ENCODE measurements around the gene RBM20. TPM values are rescaled to one million over a fixed set of nuclear protein-coding genes. Genes with fewer than 3 reads are reported as not detected.

RBM20 gene
- total and polyA plus RNA-seq, 2 of the 4 experiments (the other 2 are of a cell fraction): under 0.01 to 0.15 TPM

GRCh38 chr10:110836706-110837105 is 192.6 kb downstream of the RBM20 start:
- no peaks in the 10 kb centered on the region for H3K79me1 ChIP-seq (ENCODE audit: low read depth in 1 of 2, low read length in 2 of 2)
- H3K27ac ChIP-seq (ENCODE audit: insufficient read depth, low read length): no peak overlapping the region
- no peak overlapping the region for H4K5ac ChIP-seq (ENCODE audit: low read depth, low read length)
- no peak overlapping the region for H3K4me2 ChIP-seq (ENCODE audit: low read depth, low read length)
- no peak overlapping the region for H2BK120ac ChIP-seq (ENCODE audit: low read depth, low read length)
- no peak overlapping the region for H2BK5ac ChIP-seq (ENCODE audit: low read depth, low read length, poor library complexity, severe bottlenecking)
- H4K91ac ChIP-seq (ENCODE audit: insufficient read depth, low read depth, low read length): no peak overlapping the region
- H3K4ac ChIP-seq (ENCODE audit: low read depth, low read length): no peak overlapping the region
- dilution Hi-C loops (cut with HindIII; ENCODE audit: low sequenced_read_pairs, unreplicated experiment): no loop called here
- CTCF ChIA-PET: interaction anchor here (0.8 to 1.0 kb wide), 2 partner anchors 11 to 165 kb away, joined by 3 read pairs; no protein-coding TSS in a partner anchor
- H3K27me3 ChIP-seq (ENCODE audit: control insufficient read depth, insufficient read depth, low read length): peaks cover 4% of the 10 kb centered on the region; the same call in 1 of the 2 replicates
- TF ChIP-seq MAFK (IDR thresholded peaks at IDR 0.05; ENCODE audit: low read depth, low read length): no peak
- no peak for TF ChIP-seq CEBPB (IDR thresholded peaks at IDR 0.05; ENCODE audit: low read depth, low read length)
- TF ChIP-seq, protein P1, sequence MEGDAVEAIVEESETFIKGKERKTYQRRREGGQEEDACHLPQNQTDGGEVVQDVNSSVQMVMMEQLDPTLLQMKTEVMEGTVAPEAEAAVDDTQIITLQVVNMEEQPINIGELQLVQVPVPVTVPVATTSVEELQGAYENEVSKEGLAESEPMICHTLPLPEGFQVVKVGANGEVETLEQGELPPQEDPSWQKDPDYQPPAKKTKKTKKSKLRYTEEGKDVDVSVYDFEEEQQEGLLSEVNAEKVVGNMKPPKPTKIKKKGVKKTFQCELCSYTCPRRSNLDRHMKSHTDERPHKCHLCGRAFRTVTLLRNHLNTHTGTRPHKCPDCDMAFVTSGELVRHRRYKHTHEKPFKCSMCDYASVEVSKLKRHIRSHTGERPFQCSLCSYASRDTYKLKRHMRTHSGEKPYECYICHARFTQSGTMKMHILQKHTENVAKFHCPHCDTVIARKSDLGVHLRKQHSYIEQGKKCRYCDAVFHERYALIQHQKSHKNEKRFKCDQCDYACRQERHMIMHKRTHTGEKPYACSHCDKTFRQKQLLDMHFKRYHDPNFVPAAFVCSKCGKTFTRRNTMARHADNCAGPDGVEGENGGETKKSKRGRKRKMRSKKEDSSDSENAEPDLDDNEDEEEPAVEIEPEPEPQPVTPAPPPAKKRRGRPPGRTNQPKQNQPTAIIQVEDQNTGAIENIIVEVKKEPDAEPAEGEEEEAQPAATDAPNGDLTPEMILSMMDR (conservative IDR thresholded peaks at IDR 0.05; ENCODE audit: low read depth, low read length): no peak
- no peak for TF ChIP-seq RFX5 (IDR thresholded peaks at IDR 0.05; ENCODE audit: low read depth, low read length)
- TF ChIP-seq RCOR1 (IDR thresholded peaks at IDR 0.05; ENCODE audit: insufficient replicate concordance, low read length): no peak
- TF ChIP-seq, protein P2, sequence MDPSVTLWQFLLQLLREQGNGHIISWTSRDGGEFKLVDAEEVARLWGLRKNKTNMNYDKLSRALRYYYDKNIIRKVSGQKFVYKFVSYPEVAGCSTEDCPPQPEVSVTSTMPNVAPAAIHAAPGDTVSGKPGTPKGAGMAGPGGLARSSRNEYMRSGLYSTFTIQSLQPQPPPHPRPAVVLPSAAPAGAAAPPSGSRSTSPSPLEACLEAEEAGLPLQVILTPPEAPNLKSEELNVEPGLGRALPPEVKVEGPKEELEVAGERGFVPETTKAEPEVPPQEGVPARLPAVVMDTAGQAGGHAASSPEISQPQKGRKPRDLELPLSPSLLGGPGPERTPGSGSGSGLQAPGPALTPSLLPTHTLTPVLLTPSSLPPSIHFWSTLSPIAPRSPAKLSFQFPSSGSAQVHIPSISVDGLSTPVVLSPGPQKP (IDR thresholded peaks at IDR 0.05; ENCODE audit: borderline replicate concordance, low read depth, low read length): no peak
- TF ChIP-seq CHD1 (IDR thresholded peaks at IDR 0.05; ENCODE audit: low read depth, low read length): no peak
- no peak for TF ChIP-seq NFE2L2 (IDR thresholded peaks at IDR 0.05; ENCODE audit: low read depth, low read length)
- no peak for TF ChIP-seq BHLHE40 (IDR thresholded peaks at IDR 0.05; ENCODE audit: low read depth, low read length)
- TF ChIP-seq POLR2A (IDR thresholded peaks at IDR 0.05; ENCODE audit: low read depth, low read length): no peak
- TF ChIP-seq, protein P3, sequence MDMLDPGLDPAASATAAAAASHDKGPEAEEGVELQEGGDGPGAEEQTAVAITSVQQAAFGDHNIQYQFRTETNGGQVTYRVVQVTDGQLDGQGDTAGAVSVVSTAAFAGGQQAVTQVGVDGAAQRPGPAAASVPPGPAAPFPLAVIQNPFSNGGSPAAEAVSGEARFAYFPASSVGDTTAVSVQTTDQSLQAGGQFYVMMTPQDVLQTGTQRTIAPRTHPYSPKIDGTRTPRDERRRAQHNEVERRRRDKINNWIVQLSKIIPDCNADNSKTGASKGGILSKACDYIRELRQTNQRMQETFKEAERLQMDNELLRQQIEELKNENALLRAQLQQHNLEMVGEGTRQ (IDR thresholded peaks at IDR 0.05; ENCODE audit: low read depth, low read length): no peak
- TF ChIP-seq RAD21 (IDR thresholded peaks at IDR 0.05; ENCODE audit: low read length): no peak
- no peak for TF ChIP-seq FOS (IDR thresholded peaks at IDR 0.05; ENCODE audit: low read depth, low read length)
- no peak for TF ChIP-seq MXI1 (IDR thresholded peaks at IDR 0.05; ENCODE audit: borderline replicate concordance, low read depth, low read length)
- no peak for TF ChIP-seq SMC3 (IDR thresholded peaks at IDR 0.05; ENCODE audit: low read depth, low read length)
- no peak for TF ChIP-seq MAZ (IDR thresholded peaks at IDR 0.05; ENCODE audit: borderline replicate concordance, low read depth, low read length)
- H3K23ac ChIP-seq (ENCODE audit: low read depth, low read length): no peak overlapping the region
- DNase-seq (no peak), ATAC-seq (ENCODE audit: low read depth) (no peak)
- H2BK15ac ChIP-seq (ENCODE audit: low read depth, low read length): no peak overlapping the region
- H3K18ac ChIP-seq (ENCODE audit: low read depth, low read length): no peak overlapping the region
- no peaks in the 10 kb centered on the region for H3K36me3 ChIP-seq (ENCODE audit: control insufficient read depth, insufficient read depth, low read length)
- H2AK9ac ChIP-seq (replicated peaks; ENCODE audit: low read depth, low read length, poor library complexity): no peak overlapping the region
- no peaks in the 10 kb centered on the region for H3K4me1 ChIP-seq (ENCODE audit: control insufficient read depth, insufficient read depth, low read length)
- no TSS peak for BruUV-seq (replicated peaks)
- WGBS, 2 experiments (ENCODE audit: extremely low coverage in 2 of 2, insufficient read length in 1 of 2): no CpG with 5 or more reads among the region's 3 CpGs
- in situ Hi-C loops (cut with MboI; ENCODE audit: low sequenced_read_pairs): no loop called here
- no peaks in the 10 kb centered on the region for H4K20me1 ChIP-seq (ENCODE audit: insufficient read depth, low read length)
- H3K9me3 ChIP-seq (ENCODE audit: control insufficient read depth, insufficient read depth, low read length): no peaks in the 10 kb centered on the region
- POLR2A ChIA-PET (ENCODE audit: unreplicated experiment): no interaction called here
- H2AK5ac ChIP-seq (ENCODE audit: low read depth, low read length): no peak overlapping the region
- no peaks in the 10 kb centered on the region for H3K9me1 ChIP-seq (ENCODE audit: insufficient read depth, low read length)
- intact Hi-C loops (cut with micrococcal nuclease): no loop called here
- H3K4me3 ChIP-seq (ENCODE audit: insufficient read depth, low read depth, low read length): no peak overlapping the region
- H2AFZ ChIP-seq (replicated peaks; ENCODE audit: low read length, poor library complexity): no peak overlapping the region
- no peak overlapping the region for H3K14ac ChIP-seq (replicated peaks; ENCODE audit: low read depth, low read length)
- no peak overlapping the region for H2BK20ac ChIP-seq (ENCODE audit: low read depth, low read length)
- no peak overlapping the region for H3K9ac ChIP-seq (ENCODE audit: low read depth, low read length)
- no peak overlapping the region for H3K56ac ChIP-seq (ENCODE audit: extremely low read depth, insufficient read depth, low read length)
- no peak overlapping the region for H4K8ac ChIP-seq (ENCODE audit: low read depth in 2 of 2, low read length in 2 of 2)
